DOHH2 (cell line): ENCODE data around the gene CDCA5.
A peak's percentile ranks its signal among the peaks of the same experiment; 100 is the strongest.

Experiments
- H3F3A ChIP-seq: fragments of 200-600 bp; sonication (generic), shearing (Covaris generic); 2 replicates; pipeline ENCODE4 v1.6.0; 2016; ENCODE audit warnings: antibody characterized with exemption, mild to moderate bottlenecking; ENCODE audit not compliant: control insufficient read depth, insufficient read depth
- H3K27ac ChIP-seq: fragments of 200-600 bp; sonication (generic); 2 replicates; pipeline ENCODE4 v1.5.1; 2014; ENCODE audit warnings: low read depth, mild to moderate bottlenecking, low read length, moderate library complexity
- H3K27me3 ChIP-seq: fragments of 200-600 bp; sonication (generic); 2 replicates; pipeline ENCODE4 v1.6.1; 2014; ENCODE audit warnings: mild to moderate bottlenecking, low read length, mixed read lengths; ENCODE audit not compliant: control insufficient read depth
- H3K36me3 ChIP-seq: fragments of 200-600 bp; sonication (generic); 2 replicates; pipeline ENCODE4 v1.6.1; 2014; ENCODE audit warnings: mild to moderate bottlenecking, low read length, moderate library complexity, mixed read lengths; ENCODE audit not compliant: control insufficient read depth
- H3K4me1 ChIP-seq: fragments of 200-600 bp; sonication (generic); 2 replicates; pipeline ENCODE4 v1.6.1; 2014; ENCODE audit warnings: mild to moderate bottlenecking, low read length, mixed read lengths; ENCODE audit not compliant: control insufficient read depth
- H3K4me2 ChIP-seq: fragments of 200-600 bp; sonication (generic); 2 replicates; pipeline ENCODE4 v1.6.0; 2014; ENCODE audit warnings: mild to moderate bottlenecking, low read length, moderate library complexity
- H3K4me3 ChIP-seq: fragments of 200-600 bp; sonication (generic); 2 replicates; pipeline ENCODE4 v1.5.1; 2014; ENCODE audit warnings: mild to moderate bottlenecking, low read length, mixed read lengths
- H3K79me2 ChIP-seq: fragments of 200-600 bp; sonication (generic); 2 replicates; pipeline ENCODE4 v1.6.1; 2014; ENCODE audit warnings: mild to moderate bottlenecking, low read length, mixed read lengths; ENCODE audit not compliant: control insufficient read depth
- H3K9me2 ChIP-seq: fragments of 200-600 bp; sonication (generic); replicated peaks from 2 replicates; pipeline ENCODE4 v1.6.1; 2014; ENCODE audit warnings: mild to moderate bottlenecking, low read length, mixed read lengths; ENCODE audit not compliant: control insufficient read depth
- H3K9me3 ChIP-seq: fragments of 200-600 bp; sonication (generic); 2 replicates; pipeline ENCODE4 v1.6.1; 2014; ENCODE audit warnings: antibody characterized with exemption, low read length, mixed read lengths; ENCODE audit not compliant: control insufficient read depth, insufficient read depth
- H4K20me1 ChIP-seq: fragments of 200-600 bp; sonication (generic); 2 replicates; pipeline ENCODE4 v1.6.0; 2014; ENCODE audit warnings: low read depth, mild to moderate bottlenecking, antibody characterized with exemption, low read length, moderate library complexity; ENCODE audit not compliant: control insufficient read depth, insufficient read depth
- EZH2phosphoT487 ChIP-seq: fragments of 200-600 bp; sonication (generic); IDR thresholded peaks from 2 replicates; pipeline ENCODE4 v1.6.1; 2017; ENCODE audit warnings: borderline replicate concordance, mild to moderate bottlenecking, antibody characterized with exemption, low read length, moderate library complexity, mixed read lengths
- TF ChIP-seq, protein P1 (sequence below): fragments of 200-600 bp; sonication (generic); IDR thresholded peaks from one replicate; pipeline ENCODE4 v1.5.1; 2014; ENCODE audit warnings: antibody characterized with exemption, mild to moderate bottlenecking, low read depth, low read length; ENCODE audit not compliant: poor library complexity, severe bottlenecking

The CDCA5 gene

DNA sequence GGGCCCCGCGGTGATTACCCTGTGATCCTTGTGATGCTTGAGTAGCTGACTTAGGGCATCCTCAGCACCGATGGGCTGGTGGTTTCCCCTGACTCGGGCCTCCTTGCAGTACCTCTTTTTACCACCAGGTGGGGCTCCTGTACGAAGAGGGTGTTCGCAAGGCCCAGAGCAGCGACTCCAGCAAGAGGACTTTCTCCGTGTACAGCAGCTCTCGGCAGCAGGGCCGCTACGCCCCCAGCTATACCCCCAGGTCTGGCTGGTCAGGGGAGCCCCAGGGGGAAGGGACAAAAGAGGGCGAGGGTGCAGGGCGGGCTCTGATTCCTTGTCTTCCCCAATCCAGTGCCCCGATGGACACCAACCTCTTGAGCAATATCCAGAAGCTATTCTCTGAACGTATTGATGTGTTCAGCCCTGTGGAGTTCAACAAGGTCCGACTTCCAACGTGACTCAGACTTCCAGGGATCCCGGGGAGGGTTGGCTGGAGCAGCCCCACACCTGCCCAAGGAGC, 26.6 kb upstream of the CDCA5 start:
- peaks cover 13% of the 10 kb centered on the region for H3F3A ChIP-seq
- peaks cover 49% of the 10 kb centered on the region for H3K36me3 ChIP-seq
- no peak for TF ChIP-seq EZH2phosphoT487
- TF ChIP-seq, protein P1, sequence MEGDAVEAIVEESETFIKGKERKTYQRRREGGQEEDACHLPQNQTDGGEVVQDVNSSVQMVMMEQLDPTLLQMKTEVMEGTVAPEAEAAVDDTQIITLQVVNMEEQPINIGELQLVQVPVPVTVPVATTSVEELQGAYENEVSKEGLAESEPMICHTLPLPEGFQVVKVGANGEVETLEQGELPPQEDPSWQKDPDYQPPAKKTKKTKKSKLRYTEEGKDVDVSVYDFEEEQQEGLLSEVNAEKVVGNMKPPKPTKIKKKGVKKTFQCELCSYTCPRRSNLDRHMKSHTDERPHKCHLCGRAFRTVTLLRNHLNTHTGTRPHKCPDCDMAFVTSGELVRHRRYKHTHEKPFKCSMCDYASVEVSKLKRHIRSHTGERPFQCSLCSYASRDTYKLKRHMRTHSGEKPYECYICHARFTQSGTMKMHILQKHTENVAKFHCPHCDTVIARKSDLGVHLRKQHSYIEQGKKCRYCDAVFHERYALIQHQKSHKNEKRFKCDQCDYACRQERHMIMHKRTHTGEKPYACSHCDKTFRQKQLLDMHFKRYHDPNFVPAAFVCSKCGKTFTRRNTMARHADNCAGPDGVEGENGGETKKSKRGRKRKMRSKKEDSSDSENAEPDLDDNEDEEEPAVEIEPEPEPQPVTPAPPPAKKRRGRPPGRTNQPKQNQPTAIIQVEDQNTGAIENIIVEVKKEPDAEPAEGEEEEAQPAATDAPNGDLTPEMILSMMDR = peak; percentile 92
- H3K4me1 ChIP-seq = peaks cover 39% of the 10 kb centered on the region
- H3K27me3 ChIP-seq = no peaks in the 10 kb centered on the region
- H3K27ac ChIP-seq = peak overlapping the region; percentile 28
- no peaks in the 10 kb centered on the region for H3K9me2 ChIP-seq
- peak overlapping the region; percentile 27; the same call in 1 of the 2 replicates for H3K4me3 ChIP-seq
- peak overlapping the region; percentile 61 for H3K4me2 ChIP-seq
- H3K79me2 ChIP-seq = peaks cover 33% of the 10 kb centered on the region
- no peaks in the 10 kb centered on the region for H3K9me3 ChIP-seq
- H4K20me1 ChIP-seq = no peaks in the 10 kb centered on the region

DNA sequence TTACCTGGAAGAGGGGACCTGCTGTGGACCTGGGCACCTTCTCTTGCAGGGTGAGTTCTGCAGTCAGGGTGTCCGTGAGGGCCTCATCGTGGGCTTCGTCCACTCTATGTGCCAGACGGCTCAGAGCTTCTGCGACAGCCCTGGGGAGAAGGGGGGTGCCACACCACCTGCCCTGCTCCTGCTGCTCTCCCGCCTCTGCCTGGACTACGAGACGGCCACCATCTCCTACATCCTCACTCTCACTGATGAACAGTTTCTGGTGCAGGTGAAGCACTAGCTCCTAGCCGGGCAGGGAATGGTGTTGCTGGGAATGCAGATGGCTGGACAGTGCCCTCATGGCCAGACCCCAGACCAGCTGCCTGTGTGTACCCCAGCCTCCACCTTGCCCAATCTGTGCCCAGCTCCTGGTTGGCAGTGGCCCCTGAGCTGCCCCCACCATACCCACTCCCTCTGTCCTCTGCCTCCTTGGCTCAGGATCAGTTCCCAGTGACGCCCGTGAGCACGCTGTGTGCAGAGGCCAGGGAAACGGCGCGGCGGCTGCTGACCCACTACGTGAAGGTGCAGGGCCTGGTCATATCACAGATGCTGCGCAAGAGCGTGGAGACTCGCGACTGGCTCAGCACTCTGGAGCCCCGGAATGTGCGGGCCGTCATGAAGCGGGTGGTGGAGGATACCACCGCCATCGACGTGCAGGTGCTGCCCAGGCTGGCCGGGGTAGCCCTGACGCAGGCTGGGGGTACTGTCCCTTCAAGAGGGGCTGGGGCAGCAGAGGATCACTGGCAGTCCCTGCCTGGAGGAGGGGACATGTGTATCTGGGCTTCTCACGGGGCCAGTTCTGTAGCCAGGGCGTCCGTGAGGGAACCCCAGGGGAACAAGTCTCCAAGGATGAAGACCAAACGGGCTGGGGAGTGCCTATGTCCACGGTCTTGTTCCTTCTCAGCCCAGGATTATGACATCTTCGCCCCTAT, 25.7 kb upstream of the CDCA5 start:
- H3K27ac ChIP-seq = no peak overlapping the region
- peaks cover 13% of the 10 kb centered on the region for H3F3A ChIP-seq
- TF ChIP-seq EZH2phosphoT487 = no peak
- TF ChIP-seq, protein P1 = no peak
- H3K79me2 ChIP-seq = peaks cover 29% of the 10 kb centered on the region
- no peaks in the 10 kb centered on the region for H3K9me3 ChIP-seq
- H4K20me1 ChIP-seq = no peaks in the 10 kb centered on the region
- no peak overlapping the region for H3K4me3 ChIP-seq
- no peaks in the 10 kb centered on the region for H3K9me2 ChIP-seq
- no peak overlapping the region for H3K4me2 ChIP-seq
- H3K4me1 ChIP-seq = peaks cover 35% of the 10 kb centered on the region
- H3K27me3 ChIP-seq = no peaks in the 10 kb centered on the region
- H3K36me3 ChIP-seq = peaks cover 44% of the 10 kb centered on the region

DNA sequence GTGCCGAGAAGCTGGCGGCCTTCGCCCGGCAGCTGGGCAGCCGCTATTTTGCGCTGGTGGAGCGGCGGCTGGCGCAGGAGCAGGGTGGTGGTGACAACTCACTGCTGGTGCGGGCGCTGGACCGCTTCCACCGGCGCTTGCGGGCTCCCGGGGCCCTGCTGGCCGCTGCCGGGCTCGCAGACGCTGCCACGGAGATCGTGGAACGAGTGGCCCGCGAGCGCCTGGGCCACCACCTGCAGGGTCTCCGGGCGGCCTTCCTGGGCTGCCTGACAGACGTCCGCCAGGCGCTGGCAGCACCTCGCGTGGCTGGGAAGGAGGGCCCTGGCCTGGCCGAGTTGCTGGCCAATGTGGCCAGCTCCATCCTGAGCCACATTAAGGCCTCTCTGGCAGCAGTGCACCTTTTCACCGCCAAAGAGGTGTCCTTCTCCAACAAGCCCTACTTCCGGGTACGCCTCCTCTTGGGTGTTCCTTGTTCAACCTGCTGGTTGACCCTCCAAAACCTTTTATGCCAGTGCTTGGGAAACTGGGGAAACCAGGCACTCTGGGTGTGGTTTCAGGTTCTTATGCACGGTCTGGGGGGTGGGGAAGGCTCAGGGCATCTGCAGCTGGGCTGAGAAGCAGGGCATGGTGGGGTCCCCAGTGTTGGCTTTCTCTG, 24.8 kb upstream of the CDCA5 start:
- Histone ChIP-seq H3K4me2 (no peak overlapping the region), H3K4me3 (no peak overlapping the region), H3F3A (peaks cover 10% of the 10 kb centered on the region), H3K27ac (no peak overlapping the region), H3K9me2 (no peaks in the 10 kb centered on the region), H3K36me3 (peaks cover 39% of the 10 kb centered on the region), H3K9me3 (no peaks in the 10 kb centered on the region), H3K79me2 (peaks cover 25% of the 10 kb centered on the region), H4K20me1 (no peaks in the 10 kb centered on the region), H3K27me3 (no peaks in the 10 kb centered on the region), H3K4me1 (peaks cover 26% of the 10 kb centered on the region)
- TF ChIP-seq EZH2phosphoT487 = no peak
- TF ChIP-seq, protein P1 = no peak
